ENCODE data around the gene BCL2L15. TPM values are rescaled to one million over a fixed set of nuclear protein-coding genes. Genes with fewer than 3 reads are reported as not detected.

The BCL2L15 gene
- total and polyA plus RNA-seq, 2 donors (not counting 3 experiments of a cell fraction or from before 2014, with no cell fraction given), result 0.28 to 0.29 TPM

Other genes starting within 250 kb of the BCL2L15 start
- gene PHTF1, start 128.1 kb downstream of the BCL2L15 start, total RNA-seq, result 62.6 and 68.7 TPM in 2 replicates
- gene PHTF1, start 128.1 kb downstream of the BCL2L15 start, polyA plus RNA-seq, result 20.3 and 26.3 TPM in 2 replicates
- 10.8 and 13.4 TPM in 2 replicates for gene RSBN1, start 75.1 kb downstream of the BCL2L15 start, total RNA-seq
- 3.5 and 4.0 TPM in 2 replicates for gene RSBN1, start 75.1 kb downstream of the BCL2L15 start, polyA plus RNA-seq
- gene PTPN22, start 15.9 kb downstream of the BCL2L15 start, total RNA-seq, result not detected in 2 replicates
- gene PTPN22, start 15.9 kb downstream of the BCL2L15 start, polyA plus RNA-seq, result not detected in 2 replicates
- 29.4 and 33.0 TPM in 2 replicates for gene AP4B1, start 17.2 kb upstream of the BCL2L15 start, total RNA-seq
- gene AP4B1, start 17.2 kb upstream of the BCL2L15 start, polyA plus RNA-seq, result 15.4 and 21.9 TPM in 2 replicates
- gene DCLRE1B, start 17.7 kb upstream of the BCL2L15 start, total RNA-seq, result 10.7 and 10.8 TPM in 2 replicates
- 5.6 and 6.1 TPM in 2 replicates for gene DCLRE1B, start 17.7 kb upstream of the BCL2L15 start, polyA plus RNA-seq
- gene HIPK1, start 41.7 kb upstream of the BCL2L15 start, total RNA-seq, result 50.2 and 56.1 TPM in 2 replicates
- 39.3 and 41.1 TPM in 2 replicates for gene HIPK1, start 41.7 kb upstream of the BCL2L15 start, polyA plus RNA-seq
- 1.7 and 3.4 TPM in 2 replicates for gene OLFML3, start 91.9 kb upstream of the BCL2L15 start, total RNA-seq
- 3.9 TPM in 2 replicates for gene OLFML3, start 91.9 kb upstream of the BCL2L15 start, polyA plus RNA-seq

Data from endothelial cell of umbilical vein (primary cell).